HL-60/S4 treated with phorbol 12-myristate 13-acetate at 8.2 ng/mL for 4 days and 3 days (cell line): ENCODE data around the gene HOXB7.

Source experiments
- in situ Hi-C: fragments of 300-500 bp; cut with MboI; formaldehyde crosslinking; loops from 2 replicates; pipeline ENCODE4 v1.15.0; 2022; ENCODE audit warnings: low sequenced_read_pairs

The HOXB7 gene

DNA sequence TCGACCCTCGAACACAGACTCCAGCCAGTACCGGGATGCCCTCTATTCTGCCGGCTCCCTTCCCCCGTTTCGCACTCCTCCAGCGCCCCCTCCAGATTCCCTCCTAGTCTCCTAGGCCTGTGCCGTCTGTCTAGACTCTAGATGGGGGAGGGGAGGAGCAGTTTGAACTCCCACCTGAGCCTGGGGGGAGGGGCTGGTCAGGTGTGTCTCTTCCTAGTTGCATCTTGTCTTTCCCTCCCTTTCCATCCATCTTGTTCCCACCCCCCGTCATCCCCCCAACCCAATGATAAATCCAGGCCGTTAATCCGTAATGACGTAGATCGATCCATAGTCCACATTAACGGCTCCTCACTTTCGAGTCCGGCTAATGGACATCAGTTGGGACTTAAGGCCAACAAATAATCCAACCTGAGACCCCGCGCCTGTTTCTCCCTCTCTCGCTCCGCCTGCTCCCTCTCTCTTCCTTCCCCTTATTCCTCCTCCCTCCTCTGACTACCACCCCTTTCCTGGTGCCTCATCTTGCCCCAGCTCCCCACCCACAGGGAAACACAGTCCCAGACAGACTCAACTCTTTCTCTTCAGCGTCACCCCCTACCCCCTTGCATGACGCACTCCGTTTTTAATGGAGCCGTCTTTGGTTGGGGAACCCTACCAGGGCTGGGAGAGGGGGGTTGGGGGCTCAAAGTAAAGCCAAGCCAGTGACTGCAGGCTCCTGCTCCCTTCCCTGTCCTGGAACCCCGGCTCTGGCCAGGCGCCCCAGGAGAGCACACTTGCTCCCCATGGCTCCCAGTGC, 13.9 kb downstream of the HOXB7 start:
- in situ Hi-C loops, result loop anchor here (10.0 kb wide), 1 partner anchor 262 kb away; no protein-coding TSS in a partner anchor

DNA sequence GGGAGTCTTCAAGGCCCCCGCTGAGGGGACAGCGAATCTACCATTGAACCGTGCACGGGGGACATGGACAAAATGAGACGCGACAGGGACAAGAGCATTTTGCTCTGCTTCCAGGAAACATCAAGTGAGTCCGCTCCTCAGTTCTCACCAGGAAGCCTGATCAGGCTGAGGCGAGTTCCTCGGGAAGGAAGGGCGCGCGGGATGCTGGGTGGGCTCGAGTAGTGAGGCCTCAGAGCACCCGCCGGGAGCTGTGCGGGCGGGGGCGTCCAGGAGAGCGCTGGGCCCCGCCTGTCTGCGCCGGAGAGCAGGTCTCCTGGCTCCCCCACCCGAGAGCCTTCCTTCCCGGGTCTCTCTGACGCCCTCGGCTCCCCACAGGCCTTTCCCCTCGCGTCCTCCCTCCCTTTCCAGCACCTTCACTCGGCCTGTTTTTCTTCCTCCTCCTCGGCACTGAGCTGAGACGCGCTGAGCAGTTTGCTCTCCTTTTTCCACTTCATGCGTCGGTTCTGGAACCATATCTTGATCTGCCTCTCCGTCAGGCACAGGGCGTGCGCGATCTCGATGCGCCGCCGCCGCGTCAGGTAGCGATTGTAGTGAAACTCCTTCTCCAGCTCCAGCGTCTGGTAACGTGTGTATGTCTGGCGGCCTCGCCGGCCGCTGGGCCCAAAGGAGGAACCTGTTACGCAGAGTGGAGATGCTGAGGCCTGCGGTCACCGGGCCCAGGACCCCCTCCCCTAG, 14.7 kb downstream of the HOXB7 start:
- in situ Hi-C loops, result loop anchor here (10.0 kb wide), 1 partner anchor 261 kb away; no protein-coding TSS in a partner anchor

DNA sequence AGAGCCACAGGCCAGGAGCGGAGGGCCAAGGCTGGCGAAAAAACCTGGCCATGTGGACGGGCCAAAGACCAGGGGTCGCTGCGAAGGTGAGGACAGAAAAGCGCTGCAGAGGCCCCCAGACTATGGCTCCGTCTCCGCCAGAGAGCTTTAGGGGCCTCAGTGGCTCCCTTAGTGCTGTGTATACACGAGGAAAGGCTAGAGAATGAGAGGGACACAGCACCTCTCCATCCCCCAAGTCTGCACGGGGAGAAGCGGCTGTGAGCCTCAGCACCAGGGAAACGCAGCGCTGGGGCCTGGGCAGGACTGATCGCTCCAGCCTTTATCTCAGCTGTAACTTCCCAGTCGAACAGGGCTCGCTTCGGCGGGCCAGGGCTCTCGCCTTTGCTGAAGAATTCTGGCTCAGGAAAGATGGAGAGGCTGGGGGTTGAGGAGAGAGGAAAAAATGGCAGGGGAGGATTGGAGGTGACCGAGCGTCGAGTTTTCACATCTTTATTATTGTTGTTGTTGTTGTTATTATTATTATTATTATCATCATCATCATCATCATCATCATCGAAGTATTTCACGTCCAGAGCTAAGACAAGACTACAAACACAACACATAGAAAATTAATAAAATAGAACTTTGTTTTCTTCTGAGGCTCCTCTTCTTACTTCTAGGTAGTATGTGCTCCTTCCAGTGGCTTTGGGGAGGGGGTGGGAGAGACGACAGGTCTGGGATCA, 15.4 kb downstream of the HOXB7 start:
- in situ Hi-C loops, result loop anchor here (10.0 kb wide), 1 partner anchor 261 kb away; no protein-coding TSS in a partner anchor

DNA sequence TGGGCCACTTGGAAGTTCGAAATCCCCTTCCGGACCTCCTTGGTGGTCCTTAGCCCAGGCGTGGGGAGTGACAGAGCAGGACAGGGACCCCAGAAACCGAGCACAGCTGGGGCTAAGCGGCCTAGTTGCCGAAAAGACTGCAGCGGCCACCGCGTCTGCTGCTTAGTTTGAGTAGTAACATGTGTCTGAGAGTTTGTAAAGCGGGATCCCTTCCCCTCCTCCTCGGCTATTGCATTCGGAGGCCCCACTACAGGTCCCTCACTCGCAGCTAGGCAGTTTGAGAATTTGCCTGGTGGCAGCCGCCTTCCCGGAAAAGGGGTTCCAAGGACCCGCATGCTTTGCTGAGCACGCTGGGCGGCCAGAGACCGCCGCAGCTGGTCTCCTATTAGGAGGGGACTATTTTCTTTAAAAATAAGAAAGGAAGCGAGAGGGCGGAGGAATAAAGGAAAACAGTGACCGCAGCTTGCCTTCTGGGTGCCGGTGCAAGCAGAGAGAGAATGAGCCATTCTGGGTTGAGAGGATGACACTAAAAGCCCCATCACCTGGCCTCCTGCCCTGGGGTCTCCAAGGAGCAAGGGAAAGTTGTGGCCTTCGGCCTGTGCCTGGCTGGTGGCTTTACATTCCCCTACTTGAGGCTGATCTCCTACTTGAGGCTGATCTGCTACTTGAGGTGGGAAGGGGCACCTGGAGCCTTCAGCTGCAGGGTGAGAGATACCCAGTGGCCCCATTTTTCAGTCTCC, 16.1 kb downstream of the HOXB7 start:
- in situ Hi-C loops, result loop anchor here (10.0 kb wide), 1 partner anchor 260 kb away; no protein-coding TSS in a partner anchor

DNA sequence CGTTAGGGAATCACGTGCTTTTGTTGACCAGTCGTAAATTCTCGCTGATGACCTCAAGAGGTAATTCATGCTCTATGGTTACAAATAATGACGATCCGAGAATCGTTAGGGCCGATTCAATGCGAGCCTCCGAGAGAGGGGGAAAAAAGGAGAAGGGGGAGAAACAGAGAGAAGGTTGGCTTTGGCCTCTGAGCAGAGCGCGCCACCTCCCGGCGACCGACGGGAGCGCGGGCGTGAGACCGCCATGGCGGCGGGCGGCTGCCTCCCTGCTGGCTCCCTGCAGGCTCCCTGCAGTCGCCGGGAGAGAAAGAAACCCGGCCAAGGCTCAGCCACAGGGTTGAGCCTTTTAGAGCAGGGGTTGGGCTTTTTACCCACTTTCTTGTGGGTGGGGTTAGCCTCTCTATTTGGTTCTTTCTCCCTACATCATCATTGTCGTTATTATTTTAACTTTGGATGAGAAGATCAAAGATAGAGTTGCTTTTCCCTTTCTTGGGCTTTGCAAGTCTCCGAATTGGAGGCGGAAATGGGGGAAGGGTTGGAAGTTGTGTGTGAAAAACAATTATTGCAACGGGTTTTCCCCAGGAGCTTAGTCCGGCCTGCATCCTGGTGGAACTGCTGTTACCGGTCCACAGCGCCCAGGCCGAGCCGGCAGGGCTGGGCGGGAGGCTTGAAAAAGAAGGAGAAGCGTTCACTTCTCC, 16.8 kb downstream of the HOXB7 start:
- in situ Hi-C loops, result loop anchor here (10.0 kb wide), 1 partner anchor 259 kb away; no protein-coding TSS in a partner anchor

DNA sequence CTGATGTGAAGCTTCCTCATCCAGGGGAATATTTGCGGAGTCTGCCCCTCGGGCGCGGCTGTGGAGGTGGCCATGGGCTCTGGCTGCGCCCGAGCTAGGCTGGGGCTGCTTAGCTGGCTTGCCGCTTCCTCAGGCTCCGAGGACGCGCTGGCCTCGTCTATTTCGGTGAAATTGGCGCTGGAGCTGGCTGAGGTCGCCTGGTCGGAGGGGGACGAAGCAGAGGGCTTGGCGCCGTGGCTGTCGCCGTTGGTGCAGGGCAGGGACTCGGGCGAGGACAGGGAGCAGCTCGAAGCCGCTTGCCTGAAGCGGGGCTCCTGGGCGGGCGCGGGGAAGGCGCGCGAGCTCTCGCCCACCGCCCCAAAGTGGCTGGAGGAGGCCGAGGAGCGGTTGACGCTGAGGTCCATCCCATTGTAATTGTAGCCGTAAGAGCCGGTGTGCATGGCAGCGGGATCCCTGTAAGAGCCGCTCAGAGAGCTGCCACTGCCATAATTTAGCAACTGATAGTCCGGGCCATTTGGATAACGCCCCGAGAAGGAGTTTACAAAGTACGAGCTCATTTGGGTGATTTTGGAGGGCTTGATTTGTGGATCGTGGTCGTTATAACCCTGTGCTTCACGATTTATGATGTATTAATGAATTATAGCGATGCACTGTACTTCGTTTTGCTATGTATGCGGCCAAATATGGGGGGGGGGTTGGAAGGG, 17.5 kb downstream of the HOXB7 start, which contains the start of gene HOXB5:
TSS of gene HOXB5 (minus strand) at position 654 of the 704 bp plus-strand sequence. CDS start at position 557, 97 bp downstream.
- in situ Hi-C loops, result loop anchor here (10.0 kb wide), 1 partner anchor 258 kb away; no protein-coding TSS in a partner anchor

DNA sequence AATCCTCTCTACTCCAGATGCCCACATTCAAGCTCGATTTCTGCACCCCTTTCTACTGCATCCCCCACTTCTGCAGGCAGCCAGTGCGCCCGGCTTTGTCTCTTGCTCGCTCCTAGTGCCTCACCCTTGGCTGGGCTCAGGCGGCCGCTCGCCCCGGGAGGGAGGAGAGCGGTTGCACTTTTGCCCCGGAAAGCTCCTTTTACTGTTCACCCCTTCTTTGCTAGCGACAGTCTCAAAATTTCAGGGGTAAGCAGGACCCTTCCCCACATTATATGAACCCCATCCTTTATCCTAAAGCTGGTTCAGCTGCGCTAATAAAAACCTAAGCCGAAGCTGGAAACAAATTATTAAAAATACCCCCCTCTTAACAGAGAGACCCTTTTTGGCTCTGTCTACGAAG, 18.2 kb downstream of the HOXB7 start:
- in situ Hi-C loops, result loop anchor here (10.0 kb wide), 1 partner anchor 258 kb away; no protein-coding TSS in a partner anchor

DNA sequence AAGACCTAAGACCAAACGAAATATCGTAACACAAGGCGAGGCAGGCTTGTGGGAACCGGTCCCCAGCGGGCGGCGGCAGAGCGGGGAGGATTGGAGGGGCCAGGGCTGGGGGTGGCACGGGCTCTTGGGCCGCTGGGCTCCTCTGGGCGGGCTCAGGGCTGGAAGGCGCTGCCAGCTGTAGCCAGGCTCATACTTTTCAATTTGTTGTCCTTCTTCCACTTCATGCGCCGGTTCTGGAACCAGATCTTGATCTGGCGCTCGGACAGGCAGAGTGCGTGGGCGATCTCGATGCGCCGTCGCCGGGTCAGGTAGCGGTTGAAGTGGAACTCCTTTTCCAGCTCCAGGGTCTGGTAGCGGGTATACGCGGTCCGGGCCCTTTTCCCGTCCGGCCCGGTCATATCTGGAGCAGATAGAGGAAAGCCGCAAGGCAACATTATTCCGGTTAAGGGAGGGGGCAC, 18.7 kb downstream of the HOXB7 start:
- in situ Hi-C loops, result loop anchor here (10.0 kb wide), 1 partner anchor 257 kb away; no protein-coding TSS in a partner anchor

DNA sequence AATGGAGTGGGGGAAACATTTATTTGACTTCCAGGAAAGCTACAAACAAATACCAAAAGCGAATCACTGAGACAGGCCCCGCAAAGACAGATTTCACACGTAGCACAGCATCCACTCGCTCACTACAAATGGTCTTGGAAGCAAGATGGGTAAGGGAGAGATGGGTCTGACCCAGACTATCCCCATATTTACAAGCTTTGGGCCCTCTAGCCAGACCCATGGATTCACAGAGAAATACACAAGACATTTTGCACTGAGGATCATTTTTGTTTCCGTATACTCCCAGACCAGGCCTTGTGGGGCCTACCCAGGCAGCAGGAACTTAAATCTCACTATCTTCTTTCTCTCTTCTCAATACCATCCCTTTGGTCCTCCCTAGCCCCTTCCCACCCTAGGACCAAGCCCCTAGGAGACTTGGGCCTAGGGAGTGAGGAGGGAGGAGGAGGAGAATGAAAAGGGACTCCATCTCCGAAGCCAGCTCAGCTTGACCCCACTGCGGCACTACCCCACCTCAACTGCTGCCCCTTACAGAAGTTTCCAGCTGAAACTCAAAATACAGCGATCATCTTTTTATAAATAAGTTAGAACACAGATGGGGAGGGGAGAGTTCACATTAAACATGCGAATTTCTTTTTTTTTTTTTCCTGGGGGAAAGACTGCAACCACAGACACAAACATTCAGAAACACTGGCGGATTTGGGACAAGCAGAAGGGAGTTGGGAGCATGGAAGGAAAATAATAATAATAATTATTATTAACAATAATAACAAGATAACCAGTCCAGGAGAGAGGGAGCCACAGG, 19.4 kb downstream of the HOXB7 start:
- in situ Hi-C loops, result loop anchor here (10.0 kb wide), 1 partner anchor 257 kb away; no protein-coding TSS in a partner anchor

DNA sequence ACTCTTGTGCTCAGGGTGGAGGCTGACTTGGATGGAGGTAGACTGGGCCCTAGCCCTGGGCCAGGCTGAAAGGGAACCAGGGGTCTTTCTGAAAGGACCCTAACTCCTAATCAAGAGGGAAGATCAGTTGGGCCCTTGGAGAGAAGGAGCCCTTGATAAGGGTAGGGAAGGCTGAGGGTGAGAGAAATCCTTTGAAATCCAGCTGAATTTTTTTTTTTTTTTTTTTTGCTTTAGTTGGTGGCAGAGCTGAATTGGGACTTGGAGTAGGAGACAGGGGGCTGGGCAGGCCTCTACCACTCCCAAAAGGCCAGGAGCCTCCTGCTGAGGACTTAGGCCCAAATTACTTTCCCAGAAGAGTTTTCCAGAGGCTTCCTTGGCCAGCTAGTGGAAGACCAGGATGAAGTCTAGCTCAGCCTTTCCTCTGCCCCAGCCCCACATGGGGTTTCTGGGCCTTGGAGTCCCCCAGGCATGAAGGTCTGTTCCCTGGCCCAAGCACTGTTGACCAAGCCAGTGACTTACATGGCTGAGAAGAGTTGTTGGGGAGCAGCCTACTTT, 20.1 kb downstream of the HOXB7 start:
- in situ Hi-C loops, result loop anchor here (10.0 kb wide), 1 partner anchor 256 kb away; no protein-coding TSS in a partner anchor

DNA sequence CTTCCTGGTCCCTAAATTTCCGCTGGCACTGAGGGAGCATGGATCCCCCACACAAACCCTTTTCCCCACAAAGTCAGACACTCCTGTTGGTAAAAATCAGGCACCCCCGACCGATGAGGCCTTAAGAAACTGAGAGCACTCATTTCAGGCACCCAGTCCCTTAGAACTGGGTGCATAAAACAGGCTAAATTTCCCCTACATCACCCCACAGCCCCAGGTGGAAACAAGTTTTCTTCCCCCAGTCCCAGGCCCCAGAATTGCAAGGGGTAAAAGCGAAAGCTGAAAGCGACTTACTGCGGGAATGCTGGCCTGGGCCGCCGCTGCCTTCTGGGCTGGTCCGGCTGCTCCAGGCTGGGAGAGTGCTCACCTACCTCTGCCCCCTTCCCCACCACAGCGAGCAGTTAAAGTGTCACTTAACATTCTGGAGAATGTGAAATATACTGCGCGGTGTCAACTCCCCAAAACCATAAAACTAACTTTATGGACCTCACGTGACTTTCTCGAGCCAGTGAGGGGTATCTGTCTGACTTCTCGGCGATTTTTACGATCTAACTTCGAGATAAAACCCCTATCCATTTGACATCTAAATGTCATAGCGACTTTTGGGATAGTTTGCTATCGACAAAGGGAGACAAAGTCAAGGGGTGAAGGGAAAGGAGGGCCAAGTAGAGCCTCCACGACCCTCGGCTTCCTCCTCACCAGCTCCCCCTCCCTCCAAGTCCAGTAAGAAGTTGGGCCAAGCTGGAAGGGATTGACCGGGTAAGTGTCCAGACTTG, 20.8 kb downstream of the HOXB7 start, which contains the start of gene HOXB3:
TSS of gene HOXB3 (minus strand) at position 411 of the 776 bp plus-strand sequence. CDS start 37,767 bp downstream, outside the sequence.
- in situ Hi-C loops, result loop anchor here (10.0 kb wide), 1 partner anchor 255 kb away; no protein-coding TSS in a partner anchor

DNA sequence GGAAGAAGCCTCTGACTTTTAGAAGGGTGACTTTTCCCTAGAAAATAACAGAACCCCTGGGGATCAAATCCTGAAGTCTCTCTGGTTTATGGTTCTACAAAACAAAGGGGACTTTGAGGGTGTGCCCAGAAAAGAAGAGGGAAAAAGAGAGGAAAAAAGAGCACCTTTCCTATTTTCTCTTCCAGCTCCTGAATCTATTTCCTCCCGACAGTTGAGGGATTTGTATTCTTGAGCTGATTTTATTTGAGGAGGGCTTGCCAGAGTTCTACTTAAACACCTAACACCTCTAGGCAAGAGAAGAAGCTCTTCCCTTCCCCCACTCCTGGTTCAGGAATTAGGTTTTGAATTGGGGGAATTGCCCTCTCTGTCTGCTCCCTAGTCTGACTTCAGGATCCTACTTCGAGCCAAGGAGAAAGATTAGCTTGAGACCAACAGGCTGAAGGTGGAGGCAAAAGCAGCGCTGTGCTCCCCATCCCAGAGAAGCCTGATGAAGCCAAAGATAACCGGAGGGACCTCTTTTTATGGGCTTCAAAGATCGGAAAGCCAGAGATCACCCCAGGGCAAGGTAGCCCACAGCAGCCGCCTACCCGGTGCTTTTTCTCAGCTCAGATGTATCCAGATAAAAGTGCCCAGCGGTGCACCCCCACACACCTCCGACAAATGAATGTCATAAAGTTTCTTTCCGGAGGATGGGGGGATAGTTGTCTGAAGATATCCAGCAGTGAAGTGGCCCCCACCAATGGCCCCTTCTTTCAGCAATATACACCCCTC, 21.6 kb downstream of the HOXB7 start:
- in situ Hi-C loops, result no loop called here

DNA sequence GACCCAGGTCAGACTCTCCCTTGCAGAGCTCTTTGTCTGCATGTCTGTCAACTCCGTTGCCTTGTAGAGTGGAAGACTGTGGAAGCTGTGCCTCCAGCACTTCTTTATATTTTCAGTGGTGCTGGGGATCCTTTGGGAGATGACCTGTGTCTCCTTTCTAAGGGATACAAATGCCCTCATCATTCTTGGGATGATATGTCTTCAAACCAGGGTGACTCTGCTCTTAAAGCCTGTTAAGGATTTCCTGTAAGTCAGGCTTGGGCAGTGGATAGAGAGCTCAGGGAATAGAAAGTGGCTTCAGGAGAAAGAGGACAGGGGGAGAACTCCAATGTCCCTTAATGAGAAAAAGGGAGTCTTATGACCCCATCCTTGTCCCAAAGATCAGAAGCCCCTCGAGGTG, 22.3 kb downstream of the HOXB7 start:
- in situ Hi-C loops, result no loop called here

DNA sequence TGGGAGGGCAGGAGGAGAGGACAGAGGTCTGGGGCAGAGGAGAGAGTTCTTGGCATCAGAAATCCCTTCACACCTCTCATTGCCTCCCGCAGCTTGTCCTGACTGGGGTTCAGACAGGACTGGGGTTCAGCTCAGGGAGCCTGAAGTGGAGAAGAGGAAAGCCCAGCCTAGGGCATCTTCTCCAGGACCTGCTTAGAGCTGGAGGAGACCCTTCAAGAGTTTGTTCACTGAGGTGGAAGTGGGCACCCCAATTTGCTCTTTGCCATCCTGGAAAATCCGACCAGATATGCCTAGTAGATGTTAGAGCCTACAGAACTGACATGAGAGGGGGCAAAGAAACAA, 22.8 kb downstream of the HOXB7 start:
- in situ Hi-C loops, result no loop called here

DNA sequence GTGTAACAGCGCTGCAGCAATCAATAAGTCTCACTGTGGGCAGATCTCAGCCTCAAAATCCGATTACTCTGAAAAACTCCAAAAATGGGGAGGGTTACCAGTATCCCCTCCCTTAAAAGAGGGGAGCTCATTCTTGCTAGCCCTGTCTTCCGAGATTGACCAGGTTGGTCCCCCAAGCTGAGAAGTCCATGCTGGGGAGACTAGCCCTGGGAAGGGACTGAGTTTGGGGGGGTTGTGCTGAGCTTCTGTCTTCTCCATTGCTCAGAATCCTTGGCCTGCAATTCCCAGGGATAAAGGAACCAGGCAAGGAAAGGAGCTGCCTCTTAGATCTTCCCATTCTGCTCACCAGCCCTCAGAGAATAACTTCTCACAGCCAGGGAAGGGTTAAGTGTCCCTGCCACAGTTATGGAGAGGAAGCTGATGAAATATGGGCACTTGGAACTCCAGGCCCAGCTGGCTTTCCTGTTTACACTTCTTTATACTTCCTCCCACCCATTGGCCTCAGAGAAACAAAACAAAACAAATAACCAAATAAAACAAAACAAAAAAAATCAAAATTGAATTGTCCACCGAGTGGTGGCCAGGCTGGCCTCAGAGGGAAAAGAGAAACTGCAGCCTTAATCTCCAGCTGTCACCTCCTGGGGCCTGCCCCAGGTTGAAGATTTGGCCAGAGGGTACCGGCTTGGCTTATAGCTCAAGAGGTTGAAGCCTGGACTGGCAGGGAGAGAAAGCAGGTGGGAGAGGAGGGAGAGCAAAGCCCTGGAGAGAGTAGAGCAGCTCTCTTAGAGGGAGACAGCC, 23.3 kb downstream of the HOXB7 start:
- in situ Hi-C loops, result no loop called here
